Prostate gland (tissue), 2 donors: ENCODE results near the gene STK38L. TPM values are rescaled to one million over a fixed set of nuclear protein-coding genes. Genes with fewer than 3 reads are reported as not detected.

Experiments
- DNase-seq: peaks from one replicate; pipeline ENCODE4 v3.0.0-alpha.2; 2019; ENCODE audit warnings: low spot score
- H3K27ac ChIP-seq, 2 donors: fragments of 200-600 bp; sonication (generic); 2 replicates each; pipeline ENCODE4 v1.5.1; 2017 to 2019
- H3K27me3 ChIP-seq: fragments of 200-600 bp; sonication (generic); replicated peaks from 2 replicates; pipeline ENCODE4 v1.5.1; 2019; ENCODE audit not compliant: insufficient read depth
- H3K36me3 ChIP-seq, 2 donors: fragments of 200-600 bp; sonication (generic); 1 replicate in 1 of 2; 2 replicates in 1 of 2; pipeline versions ENCODE4 v1.5.1 to v1.8.1; 2017 to 2019
- H3K4me1 ChIP-seq: fragments of 200-600 bp; sonication (generic); replicated peaks from 2 replicates; pipeline ENCODE4 v1.5.1; 2019
- H3K4me3 ChIP-seq, 2 donors: fragments of 200-600 bp; sonication (generic); 2 replicates each; pipeline ENCODE4 v1.5.1; 2017 to 2019
- H3K9me3 ChIP-seq: fragments of 200-600 bp; sonication (generic); 2 replicates; pipeline ENCODE4 v1.5.1; 2017
- POLR2A ChIP-seq: fragments of 450-650 bp; IDR thresholded peaks from one replicate; pipeline ENCODE4 v1.6.1; 2016; ENCODE audit warnings: antibody characterized with exemption, mild to moderate bottlenecking
- POLR2AphosphoS5 ChIP-seq: sonication (generic); formaldehyde crosslinking; IDR thresholded peaks from one replicate; pipeline ENCODE4 v1.6.1; 2017; ENCODE audit warnings: antibody characterized with exemption
- WGBS: methylation state at CpG from one replicate; pipeline ENCODE4 v1.1.5; 2018; 5-methylcytosine and 5-hydroxymethylcytosine counted together
- intact Hi-C: fragments of 100-400 bp; cut with DNase I; formaldehyde crosslinking; loops from one replicate; pipeline ENCODE4 v1.14.2; 2022
- total RNA-seq, 2 donors: library from RNA; depleted of rRNA; stranded (reverse); fragments of >200 nt; gene quantifications; one replicate each; pipeline ENCODE4 v1.1.0, GENCODE V29; 2016
- TF ChIP-seq, protein P1 (sequence below), 4 experiments: fragments of 200-600 bp in 2 of 4; fragments of 450-650 bp in 2 of 4; sonication (generic) in 2 of 4; IDR thresholded peaks; 1 replicate in 3 of 4; 2 replicates in 1 of 4; pipeline ENCODE4 v1.5.1; 2016 to 2019; ENCODE audit warnings: antibody characterized with exemption in 4 of 4, mild to moderate bottlenecking in 2 of 4, moderate library complexity in 2 of 4

STK38L gene
- total RNA-seq, 2 donors from 2014 or later, result 25.3 to 37.1 TPM

DNA sequence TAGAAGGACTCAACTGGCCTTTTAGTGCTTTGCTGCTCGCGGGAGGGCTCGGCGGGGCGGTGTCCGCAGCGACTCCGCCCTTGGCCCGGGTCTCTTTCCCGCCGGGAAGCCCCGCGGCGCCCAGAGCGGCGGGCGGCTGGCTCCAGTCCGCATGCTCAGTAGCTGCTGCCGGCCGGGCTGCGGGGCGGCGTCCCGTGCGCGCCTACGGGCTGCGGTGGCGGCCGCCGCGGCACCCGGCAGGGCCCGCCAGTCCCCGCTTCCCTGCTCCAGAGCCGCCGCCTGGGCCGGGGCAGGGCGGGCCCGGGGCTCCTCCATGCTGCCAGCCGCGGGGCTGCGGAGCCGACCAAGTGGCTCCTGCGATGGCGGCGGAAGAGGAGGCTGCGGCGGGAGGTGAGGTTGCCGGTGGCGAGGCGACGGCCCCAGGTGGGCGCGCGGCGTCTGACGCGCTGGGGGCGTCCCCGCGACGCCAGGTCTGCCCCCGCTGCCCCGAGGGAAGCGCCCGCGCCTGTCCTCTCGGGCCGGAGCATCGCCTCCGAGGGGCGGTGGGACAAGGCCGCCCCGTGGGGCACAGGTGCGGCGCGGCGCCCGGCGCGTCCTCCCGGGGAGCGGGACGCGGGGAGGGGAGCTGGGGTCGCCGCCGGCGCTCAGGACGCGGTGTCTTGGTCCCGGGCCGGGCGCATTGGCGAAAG is 88.8 kb downstream of the STK38L start, which contains the start of gene BMAL2:
Gene BMAL2 (plus strand): TSS at position 123 of the 689 bp plus-strand sequence. CDS start 237 bp downstream, at position 360.
- intact Hi-C loops, result no loop called here
- Histone ChIP-seq H3K27me3 (no peaks in the 10 kb centered on the region), H3K4me1 (no peaks in the 10 kb centered on the region), H3K36me3 (no peaks in the 10 kb centered on the region), H3K27ac (no peak within 1 kb of the TSS), H3K4me3 (peak within 1 kb of the TSS; percentile 46 to 51), H3K9me3 (no peaks in the 10 kb centered on the region)
- DNase-seq, result no peak
- TF ChIP-seq POLR2AphosphoS5 (no peak), POLR2A (peak; percentile 29)
- TF ChIP-seq, protein P1, sequence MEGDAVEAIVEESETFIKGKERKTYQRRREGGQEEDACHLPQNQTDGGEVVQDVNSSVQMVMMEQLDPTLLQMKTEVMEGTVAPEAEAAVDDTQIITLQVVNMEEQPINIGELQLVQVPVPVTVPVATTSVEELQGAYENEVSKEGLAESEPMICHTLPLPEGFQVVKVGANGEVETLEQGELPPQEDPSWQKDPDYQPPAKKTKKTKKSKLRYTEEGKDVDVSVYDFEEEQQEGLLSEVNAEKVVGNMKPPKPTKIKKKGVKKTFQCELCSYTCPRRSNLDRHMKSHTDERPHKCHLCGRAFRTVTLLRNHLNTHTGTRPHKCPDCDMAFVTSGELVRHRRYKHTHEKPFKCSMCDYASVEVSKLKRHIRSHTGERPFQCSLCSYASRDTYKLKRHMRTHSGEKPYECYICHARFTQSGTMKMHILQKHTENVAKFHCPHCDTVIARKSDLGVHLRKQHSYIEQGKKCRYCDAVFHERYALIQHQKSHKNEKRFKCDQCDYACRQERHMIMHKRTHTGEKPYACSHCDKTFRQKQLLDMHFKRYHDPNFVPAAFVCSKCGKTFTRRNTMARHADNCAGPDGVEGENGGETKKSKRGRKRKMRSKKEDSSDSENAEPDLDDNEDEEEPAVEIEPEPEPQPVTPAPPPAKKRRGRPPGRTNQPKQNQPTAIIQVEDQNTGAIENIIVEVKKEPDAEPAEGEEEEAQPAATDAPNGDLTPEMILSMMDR (IDR thresholded peaks at IDR 0.05), result peak in 1 of 4 experiments; percentile 7
- WGBS, result under 1% methylated on average over 51 of the region's 96 CpGs

DNA sequence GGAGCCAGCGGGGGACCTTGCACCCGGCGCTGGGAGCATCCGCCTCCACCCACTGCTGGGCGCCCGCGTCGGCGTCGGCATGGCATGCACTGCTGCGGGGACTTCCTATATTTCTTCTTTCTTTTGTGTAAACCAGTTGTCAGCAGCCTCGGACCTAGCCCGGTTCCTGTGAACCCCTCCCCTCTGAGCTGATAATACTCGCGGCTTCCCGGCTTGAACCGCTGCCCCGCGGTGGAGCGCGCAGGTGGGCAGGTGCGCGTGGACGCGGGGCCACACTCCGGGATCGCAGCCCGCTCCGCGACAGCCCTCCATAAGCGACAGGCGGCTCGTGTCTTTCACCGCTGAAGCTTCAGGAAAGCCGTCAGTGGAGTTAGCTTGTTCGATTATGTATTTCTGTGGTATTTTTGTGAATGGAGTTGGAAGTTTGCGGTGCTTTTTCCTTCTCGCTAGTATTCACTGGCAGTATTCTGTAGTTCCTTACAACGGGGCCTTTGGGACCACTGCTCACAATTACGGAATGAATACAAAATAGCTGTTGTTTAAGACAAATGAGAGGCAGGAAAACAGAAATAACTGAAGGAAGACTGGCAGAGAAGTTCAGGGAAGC is 89.4 kb downstream of the STK38L start:
- intact Hi-C loops, result no loop called here
- H3K36me3 ChIP-seq, result no peaks in the 10 kb centered on the region
- H3K27me3 ChIP-seq, result no peaks in the 10 kb centered on the region
- H3K4me3 ChIP-seq, result peak overlapping the region; percentile 46 to 51
- no peaks in the 10 kb centered on the region for H3K4me1 ChIP-seq
- WGBS, result 1% methylated on average over 40 of the region's 40 CpGs
- no peak overlapping the region for H3K27ac ChIP-seq
- H3K9me3 ChIP-seq, result no peaks in the 10 kb centered on the region
- no peak for TF ChIP-seq POLR2A
- TF ChIP-seq POLR2AphosphoS5, result no peak
- TF ChIP-seq, protein P1 (IDR thresholded peaks at IDR 0.05), result no peak
- peak; percentile 8 for DNase-seq

DNA sequence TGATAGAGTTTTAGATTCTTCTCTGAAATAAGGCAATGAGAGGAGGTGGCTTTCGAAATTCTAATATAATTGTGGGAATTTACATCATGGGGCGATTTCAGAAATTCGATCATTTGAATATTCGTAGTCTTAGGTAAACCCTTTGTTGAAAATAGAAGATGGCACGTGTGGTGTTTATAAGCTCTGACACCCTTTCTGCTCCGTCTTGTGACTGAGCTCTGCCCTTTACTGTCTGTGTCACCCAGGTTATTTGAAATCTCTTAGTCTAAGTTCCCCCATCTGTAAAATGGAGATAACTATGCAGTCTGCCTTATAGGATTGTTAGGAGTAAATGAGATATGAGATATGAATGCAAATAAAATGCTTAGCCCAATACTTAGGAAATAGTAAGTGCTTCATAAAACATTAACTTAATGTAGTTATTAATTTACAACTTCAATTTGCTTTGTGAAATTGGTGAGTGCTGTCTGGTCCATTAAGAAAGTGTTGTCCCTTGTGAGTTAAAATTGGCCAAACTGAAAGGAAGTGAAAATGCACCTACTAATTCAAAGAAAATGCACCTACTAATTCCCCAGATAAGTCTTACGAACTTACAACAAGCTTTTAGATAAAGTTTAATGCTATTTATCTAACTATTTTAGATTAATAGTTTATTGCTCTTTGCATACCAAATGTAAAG is 90.1 kb downstream of the STK38L start:
- DNase-seq, result no peak
- Histone ChIP-seq H3K9me3 (no peaks in the 10 kb centered on the region), H3K27me3 (no peaks in the 10 kb centered on the region), H3K4me3 (no peak overlapping the region), H3K36me3 (no peaks in the 10 kb centered on the region), H3K27ac (no peak overlapping the region), H3K4me1 (no peaks in the 10 kb centered on the region)
- WGBS, result 71% methylated on average over 7 of the region's 7 CpGs
- intact Hi-C loops, result no loop called here
- TF ChIP-seq POLR2AphosphoS5 (no peak), POLR2A (no peak)

DNA sequence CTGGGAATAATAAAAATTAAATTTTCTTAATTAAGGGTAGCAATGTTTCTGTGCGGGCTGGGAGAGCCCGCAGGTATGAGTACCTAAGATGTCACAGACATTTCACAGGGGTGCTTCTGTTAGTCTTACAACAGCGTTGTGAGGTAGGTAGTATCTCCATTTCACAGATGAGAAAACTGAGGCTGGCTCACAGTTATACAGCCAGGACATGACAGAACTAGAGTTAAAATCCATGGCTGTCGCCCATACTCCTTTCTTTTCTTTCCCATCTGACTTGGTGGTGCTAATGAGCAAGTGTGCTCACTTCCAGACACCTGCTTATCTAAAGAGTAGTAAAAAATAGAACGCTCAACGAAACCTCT is 90.6 kb downstream of the STK38L start:
- TF ChIP-seq, protein P1 (IDR thresholded peaks at IDR 0.05), result no peak
- TF ChIP-seq POLR2AphosphoS5 (no peak), POLR2A (no peak)
- Histone ChIP-seq H3K9me3 (no peaks in the 10 kb centered on the region), H3K27ac (no peak overlapping the region), H3K27me3 (no peaks in the 10 kb centered on the region), H3K4me1 (no peaks in the 10 kb centered on the region), H3K36me3 (no peaks in the 10 kb centered on the region), H3K4me3 (no peak overlapping the region)
- WGBS, result 80% methylated on average over 6 of the region's 6 CpGs
- DNase-seq, result no peak
- intact Hi-C loops, result no loop called here

DNA sequence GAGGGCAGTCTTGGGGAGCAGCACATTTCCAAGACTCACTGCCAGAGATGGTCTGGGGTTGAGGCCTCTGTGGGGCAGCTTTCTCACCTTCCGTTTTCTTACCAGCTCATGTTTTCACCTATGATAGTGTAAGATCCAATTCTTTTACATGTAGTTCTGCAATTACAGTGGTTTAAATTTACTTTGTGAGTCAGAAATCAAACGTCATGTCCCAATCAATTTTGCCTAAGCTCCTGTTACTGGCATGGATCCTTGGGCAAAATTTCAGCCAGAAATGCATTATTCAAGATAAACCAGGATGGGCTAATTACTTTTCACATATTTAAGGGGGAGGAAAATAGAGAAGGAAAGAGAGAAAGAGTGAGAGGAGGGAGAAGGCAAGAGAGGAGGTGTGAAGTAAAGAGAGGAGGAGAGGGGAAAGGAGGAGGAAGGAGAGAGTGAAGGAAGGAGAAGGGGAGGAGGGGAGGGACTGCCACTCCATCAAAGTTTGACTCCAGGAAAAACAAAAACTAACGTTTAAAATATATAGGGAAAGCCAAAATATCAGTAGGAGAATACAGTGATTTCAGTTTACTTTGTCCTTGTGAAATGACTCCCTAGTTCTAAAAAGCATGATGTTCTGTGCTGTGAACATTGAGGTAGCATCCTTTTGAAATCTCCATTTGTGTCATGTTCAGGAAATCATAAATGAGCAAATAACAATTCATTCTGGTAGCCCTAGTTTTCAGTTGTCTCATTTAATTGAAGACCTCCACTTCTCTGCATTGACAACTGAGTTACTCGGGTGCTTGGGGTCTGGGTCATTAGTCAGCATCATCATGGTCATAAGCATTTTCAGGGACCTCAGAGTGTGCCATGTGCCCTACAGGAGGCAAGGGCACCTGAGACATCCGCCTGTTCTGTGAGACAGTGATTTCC is 91.5 kb downstream of the STK38L start:
- Histone ChIP-seq H3K4me1 (no peaks in the 10 kb centered on the region), H3K36me3 (no peaks in the 10 kb centered on the region), H3K9me3 (no peaks in the 10 kb centered on the region), H3K4me3 (no peak overlapping the region), H3K27me3 (no peaks in the 10 kb centered on the region), H3K27ac (no peak overlapping the region)
- no peak for DNase-seq
- intact Hi-C loops, result no loop called here
- 70% methylated on average over 5 of the region's 5 CpGs for WGBS
- TF ChIP-seq POLR2A, result no peak
- TF ChIP-seq POLR2AphosphoS5, result no peak
